OCI-LY1 (cell line): ENCODE measurements around the gene GUSB.
"Not testable (repeated sequence)": the region's sequence is repeated elsewhere in the genome, so short reads cannot be mapped to it uniquely, and the experiment has no call there.

Experiments used
- H2AFZ ChIP-seq: fragments of 200-600 bp; sonication (generic), shearing (Covaris generic); 2 replicates; pipeline ENCODE4 v1.6.0; 2014; ENCODE audit warnings: antibody characterized with exemption, mild to moderate bottlenecking, low read length
- H3F3A ChIP-seq: fragments of 200-600 bp; sonication (generic), shearing (Covaris generic); 2 replicates; pipeline ENCODE4 v1.6.0; 2014; ENCODE audit warnings: mild to moderate bottlenecking, antibody characterized with exemption, low read length, moderate library complexity; ENCODE audit not compliant: insufficient read depth
- H3K27ac ChIP-seq: fragments of 200-600 bp; sonication (generic); 2 replicates; pipeline ENCODE4 v1.5.1; 2014; ENCODE audit warnings: low read length, mixed run types, mild to moderate bottlenecking, low read depth; ENCODE audit not compliant: poor library complexity, severe bottlenecking
- H3K27me3 ChIP-seq: fragments of 200-600 bp; sonication (generic); 2 replicates; pipeline ENCODE4 v1.6.0; 2014; ENCODE audit warnings: antibody characterized with exemption, mild to moderate bottlenecking, low read length, moderate library complexity; ENCODE audit not compliant: insufficient read depth
- H3K36me3 ChIP-seq: fragments of 200-600 bp; sonication (generic); 2 replicates; pipeline ENCODE4 v1.6.1; 2014; ENCODE audit warnings: mild to moderate bottlenecking, antibody characterized with exemption, low read length, moderate library complexity, mixed read lengths; ENCODE audit not compliant: insufficient read depth
- H3K4me1 ChIP-seq: fragments of 200-600 bp; sonication (generic); 2 replicates; pipeline ENCODE4 v1.5.1; 2014; ENCODE audit warnings: mild to moderate bottlenecking, low read length, moderate library complexity; ENCODE audit not compliant: insufficient read depth, severe bottlenecking
- H3K4me2 ChIP-seq: fragments of 200-600 bp; sonication (generic), shearing (Covaris generic); 2 replicates; pipeline ENCODE4 v1.6.1; 2014; ENCODE audit warnings: low read length
- H3K4me3 ChIP-seq: fragments of 200-600 bp; sonication (generic); 2 replicates; pipeline ENCODE4 v1.5.1; 2014; ENCODE audit warnings: low read length, low read depth, mild to moderate bottlenecking, mixed read lengths; ENCODE audit not compliant: poor library complexity, severe bottlenecking
- H3K79me2 ChIP-seq: fragments of 200-600 bp; shearing (Covaris generic); 2 replicates; pipeline ENCODE4 v1.6.1; 2016; ENCODE audit warnings: mixed run types, low read length, mixed read lengths; ENCODE audit not compliant: insufficient read depth
- H3K9ac ChIP-seq: fragments of 200-600 bp; sonication (generic), shearing (Covaris generic); 2 replicates; pipeline ENCODE4 v1.6.1; 2014; ENCODE audit warnings: mild to moderate bottlenecking, low read length, mixed read lengths
- H3K9me2 ChIP-seq: fragments of 200-600 bp; sonication (generic), shearing (Covaris generic); 2 replicates; pipeline ENCODE4 v1.6.1; 2014; ENCODE audit warnings: low read depth, mild to moderate bottlenecking, low read length, mixed read lengths
- H3K9me3 ChIP-seq: fragments of 200-600 bp; shearing (Covaris generic); 2 replicates; pipeline ENCODE4 v1.6.1; 2014; ENCODE audit warnings: low read length, mixed read lengths
- H4K20me1 ChIP-seq: fragments of 200-600 bp; sonication (generic), shearing (Covaris generic); 2 replicates; pipeline ENCODE4 v1.6.0; 2016; ENCODE audit warnings: mild to moderate bottlenecking, low read length; ENCODE audit not compliant: insufficient read depth
- CTCF ChIP-seq: fragments of 200-600 bp; sonication (generic), shearing (Covaris generic); IDR thresholded peaks from 2 replicates; pipeline ENCODE4 v1.5.1; 2017; ENCODE audit warnings: mild to moderate bottlenecking, antibody characterized with exemption, low read length, moderate library complexity, mixed read lengths
- EZH2 ChIP-seq: fragments of 200-600 bp; sonication (generic), shearing (Covaris generic); IDR thresholded peaks from 2 replicates; pipeline ENCODE4 v1.8.0; 2017; ENCODE audit warnings: borderline replicate concordance, mixed run types, mild to moderate bottlenecking, antibody characterized with exemption, low read length, moderate library complexity, mixed read lengths

The GUSB gene

GRCh38 chr7:65967361-65968155, 14.5 kb downstream of the GUSB start:
- no peaks in the 10 kb centered on the region for H3K9me2 ChIP-seq
- no peak for TF ChIP-seq EZH2
- no peak for TF ChIP-seq CTCF
- H3K4me3 ChIP-seq = no peak overlapping the region
- H3K36me3 ChIP-seq = peaks cover 99% of the 10 kb centered on the region
- H3K4me2 ChIP-seq = no peak overlapping the region
- no peaks in the 10 kb centered on the region for H3K79me2 ChIP-seq
- no peaks in the 10 kb centered on the region for H3K4me1 ChIP-seq
- H3K27me3 ChIP-seq = no peaks in the 10 kb centered on the region
- no peak overlapping the region for H3K27ac ChIP-seq
- H3K9me3 ChIP-seq = no peaks in the 10 kb centered on the region
- H4K20me1 ChIP-seq = no peaks in the 10 kb centered on the region
- no peak overlapping the region for H3K9ac ChIP-seq
- H3F3A ChIP-seq = no peaks in the 10 kb centered on the region
- H2AFZ ChIP-seq = no peak overlapping the region

GRCh38 chr7:65966146-65966545, 15.9 kb downstream of the GUSB start:
- no peak overlapping the region for H3K27ac ChIP-seq
- no peak overlapping the region for H3K4me2 ChIP-seq
- no peaks in the 10 kb centered on the region for H3K9me2 ChIP-seq
- no peak overlapping the region for H2AFZ ChIP-seq
- peaks cover 98% of the 10 kb centered on the region for H3K36me3 ChIP-seq
- no peaks in the 10 kb centered on the region for H3K27me3 ChIP-seq
- no peak for TF ChIP-seq EZH2
- no peak for TF ChIP-seq CTCF
- H3K79me2 ChIP-seq = no peaks in the 10 kb centered on the region
- H3K4me1 ChIP-seq = no peaks in the 10 kb centered on the region
- no peaks in the 10 kb centered on the region for H3K9me3 ChIP-seq
- no peak overlapping the region for H3K4me3 ChIP-seq
- no peaks in the 10 kb centered on the region for H3F3A ChIP-seq
- no peaks in the 10 kb centered on the region for H4K20me1 ChIP-seq
- H3K9ac ChIP-seq = no peak overlapping the region

- not testable (repeated sequence) for H2AFZ ChIP-seq, H4K20me1 ChIP-seq, H3K4me1 ChIP-seq, H3K9me2 ChIP-seq, H3K27me3 ChIP-seq, H3F3A ChIP-seq, H3K27ac ChIP-seq, H3K79me2 ChIP-seq, H3K4me3 ChIP-seq, H3K4me2 ChIP-seq, H3K9ac ChIP-seq, H3K9me3 ChIP-seq
- peaks cover 98% of the 10 kb centered on the region for H3K36me3 ChIP-seq
These were observed 17.3 kb downstream of the GUSB start for GRCh38 chr7:65964671-65965070.

- no peaks in the 10 kb centered on the region for H3F3A ChIP-seq
- no peak overlapping the region for H3K27ac ChIP-seq
- H3K9me3 ChIP-seq = no peaks in the 10 kb centered on the region
- no peaks in the 10 kb centered on the region for H3K27me3 ChIP-seq
- no peak for TF ChIP-seq CTCF
- no peak for TF ChIP-seq EZH2
- H3K79me2 ChIP-seq = no peaks in the 10 kb centered on the region
- H3K9me2 ChIP-seq = no peaks in the 10 kb centered on the region
- H3K9ac ChIP-seq = no peak overlapping the region
- H3K36me3 ChIP-seq = peaks cover 93% of the 10 kb centered on the region
- no peak overlapping the region for H2AFZ ChIP-seq
- H3K4me2 ChIP-seq = no peak overlapping the region
- no peaks in the 10 kb centered on the region for H3K4me1 ChIP-seq
- no peak overlapping the region for H3K4me3 ChIP-seq
- H4K20me1 ChIP-seq = no peaks in the 10 kb centered on the region
These were observed 20.0 kb downstream of the GUSB start for GRCh38 chr7:65962033-65962432.
